Epithelial cell of esophagus (primary cell): ENCODE measurements around the gene APLP2.
"Not testable (repeated sequence)": the region's sequence is repeated elsewhere in the genome, so short reads cannot be mapped to it uniquely, and the experiment has no call there.

ENCODE experiments used
- DNase-seq: peaks from one replicate; pipeline ENCODE4 v3.0.0; 2010; ENCODE audit warnings: low read depth
- H3K4me3 ChIP-seq: 2 replicates; pipeline ENCODE4 v1.5.1; 2011; ENCODE audit warnings: mild to moderate bottlenecking, low read length, control low read depth
- TF ChIP-seq, protein P1 (sequence below): IDR thresholded peaks from 2 replicates; pipeline ENCODE4 v1.5.1; 2011; ENCODE audit warnings: low read depth, mild to moderate bottlenecking, low read length, control low read depth, inconsistent platforms; ENCODE audit not compliant: insufficient read depth; ENCODE audit errors: missing control alignments

APLP2 gene

DNA sequence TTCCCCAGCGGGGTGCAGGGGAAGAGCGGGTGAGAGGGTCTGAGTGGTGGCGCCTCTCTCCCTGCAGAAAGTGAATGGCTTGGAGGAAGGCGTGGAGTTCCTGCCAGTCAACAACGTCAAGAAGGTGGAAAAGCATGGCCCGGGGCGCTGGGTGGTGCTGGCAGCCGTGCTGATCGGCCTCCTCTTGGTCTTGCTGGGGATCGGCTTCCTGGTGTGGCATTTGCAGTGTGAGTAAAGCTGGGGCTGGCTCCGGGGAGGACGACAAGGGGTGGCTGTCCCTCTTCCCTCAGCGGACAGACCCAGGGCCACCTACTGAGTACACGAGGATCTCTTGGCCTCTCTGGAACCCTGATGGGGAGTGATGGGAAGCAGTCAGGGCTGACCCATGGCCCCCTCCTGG, 118.4 kb downstream of the APLP2 start:
- H3K4me3 ChIP-seq, result no peak overlapping the region
- no peak for DNase-seq
- TF ChIP-seq, protein P1, sequence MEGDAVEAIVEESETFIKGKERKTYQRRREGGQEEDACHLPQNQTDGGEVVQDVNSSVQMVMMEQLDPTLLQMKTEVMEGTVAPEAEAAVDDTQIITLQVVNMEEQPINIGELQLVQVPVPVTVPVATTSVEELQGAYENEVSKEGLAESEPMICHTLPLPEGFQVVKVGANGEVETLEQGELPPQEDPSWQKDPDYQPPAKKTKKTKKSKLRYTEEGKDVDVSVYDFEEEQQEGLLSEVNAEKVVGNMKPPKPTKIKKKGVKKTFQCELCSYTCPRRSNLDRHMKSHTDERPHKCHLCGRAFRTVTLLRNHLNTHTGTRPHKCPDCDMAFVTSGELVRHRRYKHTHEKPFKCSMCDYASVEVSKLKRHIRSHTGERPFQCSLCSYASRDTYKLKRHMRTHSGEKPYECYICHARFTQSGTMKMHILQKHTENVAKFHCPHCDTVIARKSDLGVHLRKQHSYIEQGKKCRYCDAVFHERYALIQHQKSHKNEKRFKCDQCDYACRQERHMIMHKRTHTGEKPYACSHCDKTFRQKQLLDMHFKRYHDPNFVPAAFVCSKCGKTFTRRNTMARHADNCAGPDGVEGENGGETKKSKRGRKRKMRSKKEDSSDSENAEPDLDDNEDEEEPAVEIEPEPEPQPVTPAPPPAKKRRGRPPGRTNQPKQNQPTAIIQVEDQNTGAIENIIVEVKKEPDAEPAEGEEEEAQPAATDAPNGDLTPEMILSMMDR, result no peak

- no peak overlapping the region for H3K4me3 ChIP-seq
- DNase-seq, result no peak
- TF ChIP-seq, protein P1, result no peak
Observed at GRCh38 chr11:130188585-130189347, 119.1 kb downstream of the APLP2 start.

GRCh38 chr11:130189492-130190210, 120.0 kb downstream of the APLP2 start:
- no peak for DNase-seq
- no peak overlapping the region for H3K4me3 ChIP-seq
- TF ChIP-seq, protein P1, result no peak

DNA sequence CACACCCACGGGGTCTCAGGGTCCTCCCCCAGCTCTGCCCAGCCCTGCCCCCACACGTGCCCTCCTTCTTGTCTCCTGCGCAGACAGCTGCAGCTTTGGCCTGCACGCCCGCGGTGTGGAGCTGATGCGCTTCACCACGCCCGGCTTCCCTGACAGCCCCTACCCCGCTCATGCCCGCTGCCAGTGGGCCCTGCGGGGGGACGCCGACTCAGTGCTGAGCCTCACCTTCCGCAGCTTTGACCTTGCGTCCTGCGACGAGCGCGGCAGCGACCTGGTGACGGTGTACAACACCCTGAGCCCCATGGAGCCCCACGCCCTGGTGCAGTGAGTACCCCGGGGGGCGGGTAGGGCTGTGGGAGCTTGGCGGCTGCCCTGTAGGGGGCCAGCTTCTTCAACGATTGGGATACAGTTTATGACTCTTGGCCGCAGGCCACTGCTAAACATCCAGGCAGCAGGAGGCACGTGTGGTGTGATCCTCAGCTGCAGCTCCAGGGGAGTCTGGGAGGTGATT, 120.7 kb downstream of the APLP2 start:
- H3K4me3 ChIP-seq, result no peak overlapping the region
- DNase-seq, result no peak
- TF ChIP-seq, protein P1, result no peak

DNA sequence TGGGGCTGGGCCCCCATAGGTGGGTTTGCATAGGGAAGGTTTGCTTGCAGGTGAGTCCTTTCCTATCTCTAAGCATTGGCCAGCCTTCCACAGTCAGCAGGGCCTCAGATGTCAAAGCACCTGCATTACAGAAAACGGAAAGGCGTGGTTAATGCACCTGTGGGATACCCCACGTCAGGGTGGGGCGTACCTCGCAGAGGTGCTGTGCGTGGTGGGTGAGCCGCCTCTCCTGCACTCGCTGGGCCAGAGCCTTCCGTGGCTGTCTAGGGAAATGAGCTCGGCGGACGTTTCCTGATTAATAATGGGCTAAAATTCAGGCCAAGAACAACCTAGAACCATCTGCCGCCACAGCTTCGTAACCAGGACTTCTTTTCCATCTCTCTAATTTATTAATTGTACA, 122.2 kb downstream of the APLP2 start:
- DNase-seq, result no peak
- TF ChIP-seq, protein P1, result no peak
- no peak overlapping the region for H3K4me3 ChIP-seq

- H3K4me3 ChIP-seq, result no peak overlapping the region
- DNase-seq, result no peak
- TF ChIP-seq, protein P1, result no peak
Observed at GRCh38 chr11:130192845-130193267, 123.2 kb downstream of the APLP2 start.

DNA sequence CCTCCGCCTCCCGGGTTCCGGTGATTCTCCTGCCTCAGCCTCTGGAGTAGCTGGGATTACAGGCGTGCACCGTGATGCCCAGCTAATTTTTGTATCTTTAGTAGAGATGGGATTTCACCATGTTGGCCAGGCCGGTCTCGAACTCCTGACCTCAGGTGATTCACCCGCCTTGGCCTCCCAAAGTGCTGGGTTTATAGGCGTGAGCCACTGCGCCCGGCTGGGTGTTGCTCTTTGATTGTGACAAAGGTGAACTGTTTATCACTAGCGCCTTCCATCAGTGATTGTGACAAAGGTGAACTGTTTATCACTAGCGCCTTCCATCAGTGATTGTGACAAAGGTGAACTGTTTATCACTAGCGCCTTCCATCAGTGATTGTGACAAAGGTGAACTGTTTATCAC, 123.9 kb downstream of the APLP2 start:
- not testable (repeated sequence) for H3K4me3 ChIP-seq, DNase-seq
